Midbrain (tissue), 1 donor: ENCODE measurements around the gene ETV3L.
"Not testable (repeated sequence)": the region's sequence is repeated elsewhere in the genome, so short reads cannot be mapped to it uniquely, and the experiment has no call there.

Experiments
- DNase-seq: peaks from one replicate; lab custom pipeline; 2025; lab: John Stamatoyannopoulos, UW

The ETV3L gene

DNA sequence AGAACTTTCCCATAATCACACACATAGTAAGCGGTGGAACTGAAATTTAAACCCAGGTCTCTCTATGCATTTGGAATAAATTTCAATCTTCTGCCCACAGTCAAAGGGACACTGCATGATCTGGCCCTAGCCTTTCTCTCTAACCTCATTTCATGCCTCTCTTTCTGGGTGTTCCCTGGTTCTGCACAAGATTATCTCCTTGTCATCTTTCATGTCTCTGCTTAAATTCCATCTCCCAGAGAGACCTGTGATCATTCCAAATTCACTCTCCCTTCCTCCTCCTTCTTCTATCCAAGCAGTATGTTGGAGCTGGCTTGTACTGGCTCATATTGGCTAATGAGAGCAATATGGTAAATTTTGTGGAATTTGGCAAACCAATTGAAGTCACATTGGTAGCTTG is 22.2 kb downstream of the ETV3L start:
- no peak for DNase-seq

DNA sequence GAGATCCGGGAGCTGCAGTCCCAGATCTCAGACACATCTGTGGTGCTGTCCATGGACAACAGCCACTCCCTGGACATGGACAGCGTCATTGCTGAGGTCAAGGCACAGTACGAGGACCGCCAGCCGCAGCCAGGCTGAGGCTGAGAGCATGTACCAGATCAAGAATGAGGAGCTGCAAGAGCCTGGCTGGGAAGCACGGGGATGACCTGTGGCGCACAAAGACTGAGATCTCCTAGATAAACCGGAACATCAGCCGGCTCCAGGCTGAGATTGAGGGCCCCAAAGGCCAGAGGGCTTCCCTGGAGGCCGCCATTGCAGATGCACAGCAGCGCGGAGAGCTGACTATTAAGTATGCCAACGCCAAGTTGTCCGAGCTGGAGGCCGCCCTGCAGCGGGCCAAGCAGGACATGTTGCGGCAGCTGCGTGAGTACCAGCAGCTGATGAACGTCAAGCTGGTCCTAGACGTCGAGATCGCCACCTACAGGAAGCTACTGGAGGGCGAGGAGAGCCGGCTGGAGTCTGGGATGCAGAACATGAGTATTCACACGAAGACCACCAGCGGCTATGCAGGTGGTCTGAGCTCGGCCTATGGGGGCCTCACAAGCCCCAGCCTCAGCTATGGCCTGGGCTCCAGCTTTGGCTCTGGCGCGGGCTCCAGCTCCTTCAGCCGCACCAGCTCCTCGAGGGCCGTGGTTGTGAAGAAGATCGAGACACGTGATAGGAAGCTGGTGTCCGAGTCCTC is 25.5 kb downstream of the ETV3L start:
- peak; percentile 42 for DNase-seq

DNA sequence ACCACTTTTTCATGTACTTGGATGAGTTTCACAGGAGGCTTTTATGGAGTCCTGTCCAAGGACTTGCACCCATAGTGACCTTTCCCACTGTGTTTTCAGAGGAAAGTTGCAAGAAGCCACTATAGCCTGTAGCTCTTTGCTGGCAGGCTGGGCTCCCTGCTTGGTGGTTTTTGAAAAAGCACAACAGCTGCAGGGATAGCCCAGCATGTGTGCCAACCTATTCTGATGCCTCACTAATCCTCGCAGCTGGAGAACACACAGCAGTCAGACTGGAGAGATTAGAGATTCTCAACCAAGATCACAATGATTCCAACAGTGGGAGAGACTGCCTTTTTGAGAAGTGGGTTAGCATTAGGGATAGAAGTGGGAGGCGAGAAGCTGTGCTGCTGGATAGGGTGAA is 30.0 kb downstream of the ETV3L start:
- no peak for DNase-seq

DNA sequence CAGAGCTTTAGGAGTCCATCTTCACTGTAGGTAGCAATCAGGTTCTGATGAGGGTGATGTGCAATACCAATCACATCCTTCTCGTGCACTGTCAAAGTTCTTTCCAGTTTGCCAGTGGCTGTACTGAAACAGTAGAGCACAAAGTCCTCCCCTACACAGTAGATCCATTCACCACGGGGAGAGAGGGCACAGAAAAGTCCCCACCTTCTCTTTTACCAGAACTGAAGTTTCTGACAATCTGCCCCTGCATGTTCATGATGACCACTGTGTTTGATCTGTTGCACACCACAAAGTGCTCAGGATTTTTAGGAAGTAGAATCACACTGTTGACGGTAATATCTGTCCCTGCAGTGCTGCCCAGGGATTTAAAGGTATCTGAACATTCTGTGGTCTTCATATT is 40.4 kb downstream of the ETV3L start:
- not testable (repeated sequence) for DNase-seq

DNA sequence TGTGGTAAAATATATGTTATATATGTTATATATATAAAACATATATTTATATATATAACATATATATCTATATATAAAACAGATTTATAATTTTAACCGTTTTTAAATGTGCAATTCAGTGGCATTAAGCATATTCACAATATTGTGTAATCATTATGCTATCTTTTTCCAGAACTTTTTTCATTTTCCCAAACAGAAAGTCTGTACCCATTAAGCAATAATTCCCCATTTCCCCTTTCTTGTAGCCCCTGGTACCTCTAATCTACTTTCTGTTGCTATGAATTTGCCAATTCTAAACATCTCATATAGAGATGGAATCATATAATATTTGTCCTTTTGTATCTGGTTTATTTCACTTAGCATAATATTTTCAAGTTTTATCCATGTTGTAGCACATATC is 43.3 kb downstream of the ETV3L start:
- DNase-seq = no peak

DNA sequence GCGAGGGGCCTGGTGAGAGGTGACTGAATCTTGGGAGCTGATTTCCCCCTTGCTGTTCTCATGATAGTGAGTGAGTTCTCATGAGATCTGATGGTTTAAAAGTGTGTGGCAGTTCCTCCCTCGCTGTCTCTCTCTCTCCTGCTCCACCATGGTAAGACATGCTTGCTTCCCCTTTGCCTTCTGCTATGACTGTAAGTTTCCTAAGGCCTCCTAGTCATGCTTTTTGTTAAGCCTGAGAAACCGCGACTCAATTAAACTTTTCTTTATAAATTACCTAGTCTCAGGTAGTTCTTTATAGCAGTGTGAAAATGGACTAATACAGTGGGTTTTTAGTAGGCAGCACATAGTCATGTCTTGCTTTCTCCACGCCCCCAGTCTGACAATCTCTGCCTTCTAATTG is 43.9 kb downstream of the ETV3L start:
- DNase-seq = not testable (repeated sequence)

DNA sequence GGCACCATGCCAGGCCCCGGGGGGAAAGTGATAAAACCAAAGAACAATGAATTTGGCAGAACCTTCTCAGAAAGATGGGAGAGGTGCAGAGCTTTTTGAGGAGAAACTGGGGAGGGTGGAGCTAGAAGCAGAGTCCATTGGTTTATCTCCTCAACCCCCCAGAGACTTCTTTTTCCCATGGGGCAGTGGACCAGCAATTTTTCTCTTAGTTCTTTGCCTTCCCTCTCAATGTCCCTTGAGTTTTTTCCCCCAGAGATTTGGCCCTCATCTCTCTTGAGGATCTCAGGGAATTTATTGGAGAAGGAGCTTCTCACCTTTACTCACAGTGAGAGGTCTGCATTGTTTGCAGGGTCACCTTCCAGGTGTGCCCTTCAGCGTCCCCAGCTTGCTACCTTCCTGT is 48.8 kb downstream of the ETV3L start:
- DNase-seq = no peak

DNA sequence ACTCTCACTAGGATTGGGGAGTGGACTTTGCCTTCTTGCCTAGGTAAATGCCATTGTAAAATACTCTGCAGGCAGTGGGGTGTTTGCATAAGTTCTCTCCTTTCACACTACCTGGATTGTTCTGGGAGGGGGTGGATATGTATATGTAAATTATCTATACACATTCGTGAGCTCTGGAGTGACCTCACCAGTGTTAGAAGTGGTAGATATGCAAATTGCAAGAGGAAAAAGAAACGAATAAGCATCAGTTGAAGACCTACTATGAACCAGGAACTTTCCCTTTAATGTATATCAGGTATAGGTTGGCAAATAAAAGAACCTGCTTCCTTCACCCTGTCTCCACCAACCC is 52.6 kb downstream of the ETV3L start:
- DNase-seq = no peak

DNA sequence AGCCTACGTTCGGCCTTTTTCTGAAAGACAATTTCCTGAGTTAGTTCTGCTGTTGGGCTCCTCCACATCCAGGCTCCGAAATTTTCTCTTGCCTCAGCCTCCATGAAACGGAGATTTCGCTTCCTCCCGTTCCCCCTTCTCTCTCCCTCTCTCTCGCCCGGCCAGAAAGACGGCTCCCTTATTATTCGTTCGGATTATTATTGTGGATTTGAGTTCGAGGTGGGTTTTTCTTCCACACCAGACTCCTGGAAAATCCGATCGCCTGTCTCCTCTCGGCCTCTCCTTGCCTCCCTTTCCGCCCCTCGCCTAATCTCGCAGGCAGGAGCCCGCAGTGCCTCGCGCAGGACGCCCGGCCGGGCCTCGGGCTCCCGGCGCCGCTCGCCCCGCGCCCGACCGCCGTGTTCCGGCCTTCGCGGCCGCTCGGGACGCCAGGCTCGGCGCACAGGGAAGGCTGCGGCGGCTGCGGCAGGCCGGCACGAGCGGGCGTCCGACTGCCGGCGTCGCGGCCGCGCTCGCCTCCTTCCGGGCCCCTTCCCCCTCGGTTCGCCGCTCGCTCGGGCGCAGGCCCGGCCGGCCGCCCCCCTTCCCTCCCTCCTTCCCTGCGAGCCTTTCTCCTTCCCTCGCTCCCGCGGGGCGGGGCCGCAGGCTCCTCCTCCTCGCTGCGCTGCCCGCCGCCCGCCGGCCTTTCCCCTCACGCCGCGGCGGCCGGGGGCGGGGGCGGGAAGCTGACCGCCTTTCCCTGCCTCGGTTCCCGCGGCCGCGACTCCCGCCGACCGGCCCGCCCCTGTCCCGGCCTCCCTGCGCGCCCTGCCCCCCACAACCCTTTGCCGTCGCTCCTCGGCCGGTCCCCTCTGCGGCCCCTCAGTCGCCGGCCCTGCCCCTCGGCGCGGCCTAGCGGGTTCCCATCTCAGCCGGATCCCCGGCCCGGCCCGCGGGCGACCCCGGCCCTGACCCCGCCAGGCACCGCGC is 54.1 kb downstream of the ETV3L start, which contains the start of gene ARHGEF11:
ARHGEF11 (minus strand) TSS at position 493 of the 969 bp plus-strand sequence. CDS start 1,412 bp downstream, outside the sequence.
- peak; percentile 90 for DNase-seq

DNA sequence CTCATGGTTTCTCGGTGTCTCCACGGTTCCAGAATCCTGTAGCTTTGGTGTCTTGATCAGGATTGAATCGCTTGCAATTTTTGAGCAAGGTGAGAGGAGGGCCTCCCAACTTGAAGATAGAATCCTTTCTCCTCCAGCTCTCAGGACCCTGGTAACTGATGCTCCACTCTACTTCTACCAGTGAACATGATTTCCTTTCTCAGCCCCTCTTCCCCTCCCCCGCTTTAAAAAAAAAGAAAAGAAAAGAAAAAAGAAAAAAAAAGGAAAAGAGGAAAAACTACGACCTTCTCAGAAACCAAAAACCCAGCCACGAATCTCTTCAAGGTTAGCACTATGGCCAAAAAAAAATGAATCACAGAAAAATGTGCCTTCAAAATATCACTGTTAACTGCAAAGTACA is 55.3 kb downstream of the ETV3L start:
- no peak for DNase-seq

DNA sequence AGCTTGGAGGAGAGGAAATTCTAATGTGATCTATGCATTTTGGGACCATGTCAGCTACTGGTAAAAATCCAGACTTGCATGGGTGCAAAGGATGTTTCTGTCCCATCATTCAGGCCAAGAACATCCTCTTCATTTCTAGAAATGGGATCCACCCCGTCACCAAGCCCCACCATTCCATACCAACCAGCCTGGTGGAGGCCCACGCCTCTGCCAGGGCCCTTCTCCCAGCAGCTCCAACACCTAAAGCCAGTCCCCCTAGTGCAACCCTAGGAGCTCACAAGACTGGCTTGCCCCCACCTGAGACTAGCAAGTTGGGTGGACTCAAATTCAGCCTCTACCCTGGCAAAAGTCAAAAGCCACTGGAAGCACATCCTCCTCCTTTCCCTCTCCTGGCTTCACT is 55.9 kb downstream of the ETV3L start:
- DNase-seq = no peak

DNA sequence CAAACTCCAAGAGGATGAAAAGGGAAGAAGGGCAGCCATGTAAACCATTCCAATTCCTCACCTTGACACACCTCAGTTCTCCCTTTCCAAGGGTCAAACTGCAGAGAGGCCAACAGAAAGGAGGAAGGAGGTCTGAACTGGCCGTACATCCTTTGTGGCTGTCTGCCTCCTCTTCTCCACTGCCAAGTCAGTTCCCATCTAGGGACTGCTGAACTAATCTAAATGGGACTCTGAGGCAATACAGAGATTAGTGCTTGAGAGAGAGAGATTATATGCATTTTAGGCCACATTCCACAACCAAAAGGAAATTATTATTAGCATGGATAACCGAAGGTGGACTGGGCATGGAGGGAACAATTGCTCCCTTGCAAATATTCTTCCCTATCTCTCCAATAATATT is 56.8 kb downstream of the ETV3L start:
- DNase-seq = no peak
